Activated B cell treated with CpG ODN at 0.5 μM for 24 hours (primary cell): Measurements from ENCODE around the gene KRT86. TPM values are rescaled to one million over a fixed set of nuclear protein-coding genes. Genes with fewer than 3 reads are reported as not detected.
"Not testable (repeated sequence)": the region's sequence is repeated elsewhere in the genome, so short reads cannot be mapped to it uniquely, and the experiment has no call there.

Experiments used
- ATAC-seq: fragments of 200-7000 bp; cut with Tn5 transposase; one replicate; pipeline ENCODE4 v1.10.0; 2021; ENCODE audit warnings: low read depth, mild to moderate bottlenecking, moderate library complexity
- CTCF ChIA-PET: fragments of 350-600 bp; sonication (Branson Sonifier 250); formaldehyde crosslinking; loops from one replicate; lab custom pipeline; 2021; ENCODE audit warnings: antibody characterized with exemption; lab: Charles Lee
- POLR2A ChIA-PET: fragments of 350-600 bp; sonication (Branson Sonifier 250); formaldehyde crosslinking; loops from one replicate; lab custom pipeline; 2021; ENCODE audit warnings: antibody characterized with exemption; lab: Charles Lee
- DNase-seq: peaks from one replicate; pipeline ENCODE4 v3.0.0; 2022
- H3K27ac Mint-ChIP-seq: one replicate; pipeline ENCODE4 v1.8.0; 2020; ENCODE audit warnings: mixed read lengths
- H3K27me3 Mint-ChIP-seq: one replicate; pipeline ENCODE4 v1.8.0; 2021; ENCODE audit warnings: mixed read lengths
- H3K36me3 Mint-ChIP-seq: one replicate; pipeline ENCODE4 v1.8.0; 2021; ENCODE audit warnings: low read depth, mixed read lengths
- H3K4me1 Mint-ChIP-seq: one replicate; pipeline ENCODE4 v1.8.0; 2021; ENCODE audit warnings: mixed read lengths
- H3K4me3 Mint-ChIP-seq: one replicate; pipeline ENCODE4 v1.8.0; 2020; ENCODE audit warnings: mild to moderate bottlenecking, mixed read lengths
- H3K9me3 Mint-ChIP-seq: one replicate; pipeline ENCODE4 v1.8.0; 2020; ENCODE audit warnings: mixed read lengths
- intact Hi-C: fragments of 100-400 bp; cut with micrococcal nuclease; formaldehyde crosslinking; loops from one replicate; pipeline ENCODE4 v1.15.1; 2024
- total RNA-seq: library from RNA; stranded (reverse); gene quantifications from 2 replicates; pipeline ENCODE4 v1.2.3, GENCODE V29; 2022
- TF ChIP-seq, protein P1 (sequence below): fragments of 200-600 bp; IDR thresholded peaks from one replicate; pipeline ENCODE4 v1.8.0; 2022; ENCODE audit warnings: antibody characterized with exemption, mild to moderate bottlenecking

The KRT86 gene
- total RNA-seq, 1 donor from 2014 or later, result not detected

GRCh38 chr12:52256584-52256935, 17.9 kb upstream of the KRT86 start:
- intact Hi-C loops, result no loop called here
- ChIA-PET POLR2A (no interaction called here), CTCF (no interaction called here)
- no peak for ATAC-seq
- no peak for DNase-seq
- Mint-ChIP-seq H3K9me3 (no peaks in the 10 kb centered on the region), H3K4me1 (no peaks in the 10 kb centered on the region), H3K4me3 (no peak overlapping the region), H3K27ac (no peak overlapping the region), H3K36me3 (no peaks in the 10 kb centered on the region), H3K27me3 (peaks cover 52% of the 10 kb centered on the region)
- TF ChIP-seq, protein P1, sequence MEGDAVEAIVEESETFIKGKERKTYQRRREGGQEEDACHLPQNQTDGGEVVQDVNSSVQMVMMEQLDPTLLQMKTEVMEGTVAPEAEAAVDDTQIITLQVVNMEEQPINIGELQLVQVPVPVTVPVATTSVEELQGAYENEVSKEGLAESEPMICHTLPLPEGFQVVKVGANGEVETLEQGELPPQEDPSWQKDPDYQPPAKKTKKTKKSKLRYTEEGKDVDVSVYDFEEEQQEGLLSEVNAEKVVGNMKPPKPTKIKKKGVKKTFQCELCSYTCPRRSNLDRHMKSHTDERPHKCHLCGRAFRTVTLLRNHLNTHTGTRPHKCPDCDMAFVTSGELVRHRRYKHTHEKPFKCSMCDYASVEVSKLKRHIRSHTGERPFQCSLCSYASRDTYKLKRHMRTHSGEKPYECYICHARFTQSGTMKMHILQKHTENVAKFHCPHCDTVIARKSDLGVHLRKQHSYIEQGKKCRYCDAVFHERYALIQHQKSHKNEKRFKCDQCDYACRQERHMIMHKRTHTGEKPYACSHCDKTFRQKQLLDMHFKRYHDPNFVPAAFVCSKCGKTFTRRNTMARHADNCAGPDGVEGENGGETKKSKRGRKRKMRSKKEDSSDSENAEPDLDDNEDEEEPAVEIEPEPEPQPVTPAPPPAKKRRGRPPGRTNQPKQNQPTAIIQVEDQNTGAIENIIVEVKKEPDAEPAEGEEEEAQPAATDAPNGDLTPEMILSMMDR, result no peak

- POLR2A ChIA-PET, result no interaction called here
These were observed 17.3 kb upstream of the KRT86 start for GRCh38 chr12:52257074-52257551.

DNA sequence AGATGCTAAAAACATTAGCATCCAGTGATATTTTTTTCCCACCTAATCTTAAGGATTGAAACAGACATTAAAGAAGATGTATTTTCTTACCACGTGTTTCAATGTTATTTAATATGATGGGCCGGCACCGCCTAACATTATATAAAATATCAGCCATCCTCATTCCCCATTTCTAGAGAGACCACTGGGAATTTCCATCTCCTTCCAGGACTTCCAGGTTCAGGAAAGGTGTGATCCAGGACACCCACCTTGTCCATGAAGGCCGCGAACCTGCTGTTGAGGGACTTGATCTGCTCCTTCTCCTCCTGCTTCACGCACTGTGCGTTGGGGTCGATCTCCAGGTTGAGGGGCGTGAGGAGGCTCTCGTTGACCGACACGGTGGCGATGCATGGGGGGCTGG, 16.5 kb upstream of the KRT86 start:
- H3K27ac Mint-ChIP-seq, DNase-seq, CTCF ChIA-PET, H3K36me3 Mint-ChIP-seq, ATAC-seq, H3K9me3 Mint-ChIP-seq, intact Hi-C loops, POLR2A ChIA-PET, H3K4me3 Mint-ChIP-seq, H3K4me1 Mint-ChIP-seq: not testable (repeated sequence)
- peaks cover 52% of the 10 kb centered on the region for H3K27me3 Mint-ChIP-seq

More at GRCh38 chr12:52257074-52257551, 17.3 kb upstream of the KRT86 start:
- TF ChIP-seq, protein P1, result no peak
- Mint-ChIP-seq H3K36me3 (no peaks in the 10 kb centered on the region), H3K27ac (no peak overlapping the region), H3K9me3 (no peaks in the 10 kb centered on the region), H3K4me1 (no peaks in the 10 kb centered on the region), H3K4me3 (no peak overlapping the region), H3K27me3 (peaks cover 51% of the 10 kb centered on the region)
- intact Hi-C loops, result no loop called here
- no peak for DNase-seq
- CTCF ChIA-PET, result no interaction called here
- no peak for ATAC-seq

DNA sequence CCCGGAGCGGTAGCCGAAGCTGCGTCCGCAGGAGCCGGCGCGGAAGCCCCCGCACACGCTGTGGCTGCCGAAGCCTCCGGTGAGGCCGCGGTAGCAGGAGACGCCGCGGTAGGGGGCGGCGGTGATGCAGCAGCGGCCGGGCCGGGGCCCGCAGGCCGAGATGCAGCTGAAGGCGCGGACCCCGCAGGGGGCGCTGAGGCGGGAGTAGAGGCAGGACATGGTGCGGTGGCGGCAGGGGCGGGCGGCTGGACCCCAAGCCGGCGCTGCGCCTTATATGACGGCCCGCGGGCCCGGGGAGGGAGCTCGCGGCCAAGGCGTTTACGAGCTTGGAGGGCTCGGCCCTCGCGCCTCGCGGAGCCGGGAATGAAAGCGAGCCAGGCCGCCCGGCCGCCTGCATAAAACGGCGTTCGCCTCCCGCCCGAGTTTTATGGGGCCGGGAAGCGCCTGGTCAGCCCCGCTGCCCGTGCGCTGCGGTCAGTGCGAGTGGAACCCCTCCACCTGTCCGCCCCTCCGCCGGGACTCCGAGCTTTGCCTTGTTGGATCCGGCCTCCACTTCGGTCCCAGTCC, 16.0 kb upstream of the KRT86 start:
- ATAC-seq (no peak), DNase-seq (no peak)
- POLR2A ChIA-PET, result no interaction called here
- H3K27me3 Mint-ChIP-seq, result peaks cover 50% of the 10 kb centered on the region
- intact Hi-C loops, result no loop called here
- CTCF ChIA-PET, result no interaction called here
- H3K36me3 Mint-ChIP-seq, result no peaks in the 10 kb centered on the region
- H3K27ac Mint-ChIP-seq, result no peak overlapping the region
- no peak overlapping the region for H3K4me3 Mint-ChIP-seq
- no peaks in the 10 kb centered on the region for H3K4me1 Mint-ChIP-seq
- H3K9me3 Mint-ChIP-seq, result no peaks in the 10 kb centered on the region
- TF ChIP-seq, protein P1, result no peak

GRCh38 chr12:52259657-52260243, 14.7 kb upstream of the KRT86 start:
- intact Hi-C loops, result no loop called here
- TF ChIP-seq, protein P1, result no peak
- Mint-ChIP-seq H3K27ac (no peak overlapping the region), H3K27me3 (peaks cover 47% of the 10 kb centered on the region), H3K4me3 (no peak overlapping the region), H3K9me3 (no peaks in the 10 kb centered on the region), H3K36me3 (no peaks in the 10 kb centered on the region), H3K4me1 (no peaks in the 10 kb centered on the region)
- ChIA-PET CTCF (no interaction called here), POLR2A (no interaction called here)
- ATAC-seq, result no peak
- no peak for DNase-seq
